Measurements from ENCODE around the gene ERC2. TPM values are rescaled to one million over a fixed set of nuclear protein-coding genes. Genes with fewer than 3 reads are reported as not detected.

ERC2 gene
- total RNA-seq, 1 donor from 2014 or later = 2.4 TPM

DNA sequence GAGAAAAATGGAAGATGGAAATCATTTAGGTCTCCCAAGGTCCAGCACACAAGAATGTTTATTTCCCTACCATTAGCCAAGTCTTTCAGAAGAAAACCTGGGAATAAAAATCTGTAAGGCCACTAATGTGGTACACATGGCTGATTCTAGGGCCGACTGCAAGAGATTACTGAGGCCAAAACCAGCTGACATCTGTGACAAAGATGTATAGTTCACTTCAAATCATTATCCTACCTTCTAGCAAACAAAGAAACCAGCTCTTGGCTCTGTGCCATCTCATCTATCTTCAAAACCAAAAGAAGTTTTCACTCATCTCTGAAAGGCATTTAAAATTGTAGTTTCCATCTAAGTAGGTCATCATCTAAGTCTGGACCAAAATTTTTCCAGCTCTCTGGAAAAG is 43.9 kb downstream of the ERC2 start:
- no peak for DNase-seq

DNA sequence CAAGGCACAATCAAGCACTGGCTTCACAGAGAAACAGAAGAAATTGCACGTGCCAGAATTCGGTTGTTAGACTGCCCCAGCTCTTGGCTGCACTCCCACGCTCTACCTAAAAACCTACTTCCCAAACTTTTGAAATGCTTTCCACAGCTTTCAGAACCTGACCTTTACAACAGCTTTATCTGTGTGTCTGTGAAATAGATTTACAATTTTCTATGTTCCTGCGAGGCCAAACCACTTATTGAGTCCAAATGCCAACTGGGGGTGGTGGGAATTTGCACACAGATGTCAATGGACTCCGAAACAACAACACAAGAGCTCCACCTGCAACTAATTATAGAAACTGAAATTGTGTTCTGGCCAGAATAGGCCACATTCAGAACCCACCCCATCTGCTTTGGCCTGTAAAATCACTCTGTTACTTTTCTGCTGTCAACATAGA is 44.6 kb downstream of the ERC2 start:
- no peak for DNase-seq

DNA sequence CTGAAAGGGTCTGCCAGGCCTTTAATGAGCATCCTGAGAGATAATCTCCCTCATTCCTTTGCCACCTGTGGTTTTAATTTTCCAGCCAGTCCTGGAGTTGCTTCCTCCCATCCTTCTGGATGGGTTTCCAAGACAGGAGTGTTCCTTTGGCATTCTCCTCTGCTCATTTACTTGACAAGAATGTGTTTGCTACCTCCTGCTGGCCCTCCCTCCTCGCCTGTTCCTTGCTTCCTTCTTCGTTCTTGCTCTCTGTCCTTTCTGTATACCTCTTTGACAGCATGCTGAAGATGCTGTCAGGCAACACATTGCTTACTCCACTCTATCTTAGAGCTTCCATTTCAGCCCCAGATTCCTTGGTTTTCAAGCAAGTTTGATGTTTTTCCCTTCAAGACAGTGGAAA is 46.0 kb downstream of the ERC2 start:
- DNase-seq = no peak

DNA sequence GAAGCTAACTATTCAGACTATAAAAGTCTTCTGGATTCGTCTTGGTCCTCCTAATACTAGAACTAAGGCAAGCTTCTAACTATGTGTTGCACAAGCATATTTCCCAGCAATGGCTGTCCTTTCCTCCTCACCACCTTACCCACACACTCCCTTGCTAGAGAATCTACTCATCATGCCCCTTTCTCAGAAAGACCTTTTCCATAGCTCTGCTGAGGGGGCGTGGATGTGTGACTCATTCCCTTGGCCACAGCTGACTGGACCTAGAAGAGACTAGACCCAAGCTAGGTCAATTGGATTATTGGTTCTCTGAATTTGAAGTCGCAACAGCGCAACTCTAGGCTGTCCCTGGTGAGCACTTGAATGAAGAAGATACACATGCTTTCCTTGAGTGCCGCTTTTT is 47.1 kb downstream of the ERC2 start:
- no peak for DNase-seq

DNA sequence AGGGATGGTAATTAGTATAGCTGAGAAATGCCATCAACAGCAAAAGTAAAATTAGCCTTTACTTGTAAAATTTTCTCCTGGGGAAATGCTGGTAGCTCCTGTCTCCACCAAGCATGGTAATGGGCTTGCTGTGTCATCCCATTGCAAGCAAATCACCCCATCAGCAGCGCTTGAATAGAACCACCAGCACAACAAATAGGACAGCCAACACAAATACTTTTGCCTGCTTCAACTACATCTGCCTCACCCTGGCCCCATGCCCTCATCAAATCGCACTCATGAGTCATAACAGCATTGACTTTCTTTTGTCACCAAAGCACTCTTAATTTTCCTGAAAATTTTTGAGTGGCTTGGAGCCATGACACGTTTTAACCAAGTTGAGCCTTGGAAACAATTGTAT is 52.6 kb downstream of the ERC2 start:
- no peak for DNase-seq

DNA sequence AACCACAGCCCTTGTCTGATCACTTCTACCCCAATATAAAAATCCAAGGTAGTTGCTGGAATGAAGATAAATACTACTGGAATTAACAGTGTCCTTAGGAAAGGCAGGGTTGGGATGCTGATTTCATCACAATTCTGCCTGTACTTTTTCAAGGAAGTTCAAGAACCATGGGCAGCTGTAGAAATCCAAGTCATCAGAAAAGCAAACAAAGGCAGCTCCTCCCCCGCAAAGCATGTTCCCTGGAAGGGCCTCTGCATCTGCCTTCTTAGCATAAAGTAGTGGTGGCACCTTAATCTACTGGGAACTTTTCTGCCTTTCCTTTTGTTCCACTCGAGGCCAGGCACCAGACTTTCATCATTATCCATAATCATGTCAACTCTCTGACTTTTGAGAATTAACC is 54.4 kb downstream of the ERC2 start:
- no peak for DNase-seq

DNA sequence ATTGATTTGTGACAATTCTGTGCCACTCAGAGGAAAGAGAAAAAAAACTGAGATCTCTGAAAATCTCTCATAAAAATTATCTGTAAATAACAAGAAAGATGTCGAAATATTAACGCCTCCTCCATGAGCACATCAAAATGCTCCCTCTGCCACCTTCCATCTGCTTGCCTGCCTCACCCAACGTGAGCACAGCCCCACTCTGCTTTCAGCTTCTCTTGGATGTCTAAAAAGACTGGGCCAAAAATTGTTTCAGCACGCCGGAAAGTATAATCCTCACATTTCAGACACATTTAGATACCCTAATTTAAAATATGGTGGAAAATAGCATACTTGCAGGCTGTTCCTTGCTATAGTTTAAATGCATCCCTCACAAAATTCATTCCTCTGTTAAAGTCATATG is 57.1 kb downstream of the ERC2 start:
- no peak for DNase-seq

DNA sequence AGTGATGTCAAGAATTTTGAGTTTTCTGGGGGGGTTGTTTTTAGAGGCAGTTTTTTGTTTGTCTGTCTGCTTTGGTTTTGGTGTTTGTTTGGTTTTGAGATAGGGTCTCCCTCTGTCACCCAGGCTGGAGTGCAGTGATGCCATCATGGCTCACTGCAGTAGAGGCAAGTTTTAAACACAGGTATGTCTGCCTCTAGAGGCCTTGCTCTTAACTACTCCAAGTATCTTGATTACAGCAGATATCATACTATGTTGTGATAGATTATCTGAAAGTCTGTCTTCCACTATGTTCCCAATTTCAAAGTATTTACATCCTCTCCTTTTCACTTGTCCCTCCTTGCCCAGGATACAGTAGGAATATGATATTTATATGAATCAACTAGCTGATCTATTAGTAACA is 57.7 kb downstream of the ERC2 start:
- DNase-seq = no peak

DNA sequence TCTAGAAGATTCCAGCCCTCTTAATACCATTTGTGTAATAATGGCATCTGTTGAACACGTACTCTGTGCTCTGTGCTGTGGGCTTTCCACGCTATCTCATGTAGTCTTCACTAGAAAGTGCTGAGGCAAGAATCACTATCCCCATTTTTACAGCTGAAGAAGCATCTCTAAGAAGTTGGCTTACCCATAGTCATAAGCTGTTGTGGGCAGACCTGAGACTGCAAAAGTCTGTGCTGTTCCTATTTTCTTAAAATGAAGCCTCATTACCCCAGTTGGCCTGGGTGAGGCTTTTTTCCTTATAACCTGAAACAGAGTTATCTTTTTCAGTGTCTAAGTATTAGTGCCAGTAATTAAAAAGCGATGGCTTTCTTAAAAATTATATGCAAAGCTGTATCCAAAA is 58.5 kb downstream of the ERC2 start:
- DNase-seq = no peak

DNA sequence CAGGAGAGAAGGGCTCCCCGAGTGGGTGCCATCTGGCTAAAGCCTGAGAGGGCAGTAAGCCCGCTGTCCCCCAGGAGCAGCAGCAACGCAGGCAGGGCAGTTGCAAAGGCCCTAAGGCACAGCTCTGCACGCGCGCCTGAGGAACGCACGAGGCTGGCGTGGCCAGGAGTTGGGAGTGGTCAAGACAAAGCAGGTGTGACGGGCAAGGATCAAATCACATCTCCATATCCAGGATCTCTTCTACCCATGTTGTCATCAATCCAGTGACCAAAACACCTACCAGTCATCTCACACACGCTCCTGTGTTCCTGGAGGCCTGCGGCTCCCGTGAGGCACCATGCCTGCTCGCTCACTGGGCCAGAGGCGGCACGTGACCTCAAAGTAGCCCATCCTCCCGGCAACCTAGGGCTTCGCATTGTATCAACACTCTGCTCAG is 59.5 kb downstream of the ERC2 start:
- DNase-seq = no peak

DNA sequence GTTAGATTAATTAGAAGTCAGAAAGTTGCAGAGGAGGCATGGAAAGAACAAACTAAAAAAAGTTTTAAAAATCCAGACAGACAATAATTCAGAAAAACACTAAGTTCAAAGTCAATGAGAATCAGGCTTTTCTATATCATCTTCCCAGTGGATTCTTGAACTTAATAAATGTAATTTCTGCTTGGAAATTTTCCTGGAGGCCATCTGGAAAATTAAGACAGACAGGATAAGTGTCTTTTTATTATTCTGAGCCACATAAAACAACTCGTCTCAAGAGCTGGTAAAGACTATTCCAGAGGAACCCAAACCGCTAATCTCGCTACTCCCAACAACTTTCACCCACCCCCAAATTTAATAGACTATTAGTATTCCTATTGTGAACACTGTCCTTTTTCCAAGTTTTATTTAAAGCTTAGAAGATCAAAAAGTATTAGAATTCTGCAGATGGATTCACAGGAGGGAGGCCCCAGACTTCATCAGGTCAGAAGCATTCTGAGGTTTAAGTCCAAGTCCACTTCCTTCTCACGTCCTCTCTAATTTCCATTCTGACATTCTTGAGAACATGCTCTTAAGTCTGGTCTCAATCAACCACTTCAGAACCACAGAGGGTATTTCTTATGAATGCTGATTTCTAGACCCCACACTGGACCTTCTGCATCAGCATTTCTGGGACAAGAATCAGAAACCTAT is 61.3 kb downstream of the ERC2 start:
- DNase-seq = no peak

DNA sequence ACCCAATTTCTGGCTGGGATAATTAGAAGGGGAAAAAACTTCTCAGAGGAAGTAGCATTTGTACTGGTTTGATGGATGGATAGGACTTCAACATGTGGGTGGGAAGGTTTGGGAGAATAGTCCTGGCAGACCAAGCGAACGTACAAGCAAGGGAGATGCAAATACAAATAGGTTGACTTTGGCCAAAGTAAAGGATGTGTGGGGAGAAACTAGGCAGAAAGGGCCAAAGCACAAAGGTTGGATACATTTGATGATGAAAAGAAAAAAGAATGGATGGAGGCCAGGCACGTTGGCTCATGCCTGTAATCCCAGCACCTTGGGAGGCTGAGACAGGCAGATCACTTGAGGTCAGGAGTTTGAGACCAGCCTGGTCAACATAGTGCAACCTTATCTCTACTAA is 63.4 kb downstream of the ERC2 start:
- no peak for DNase-seq

DNA sequence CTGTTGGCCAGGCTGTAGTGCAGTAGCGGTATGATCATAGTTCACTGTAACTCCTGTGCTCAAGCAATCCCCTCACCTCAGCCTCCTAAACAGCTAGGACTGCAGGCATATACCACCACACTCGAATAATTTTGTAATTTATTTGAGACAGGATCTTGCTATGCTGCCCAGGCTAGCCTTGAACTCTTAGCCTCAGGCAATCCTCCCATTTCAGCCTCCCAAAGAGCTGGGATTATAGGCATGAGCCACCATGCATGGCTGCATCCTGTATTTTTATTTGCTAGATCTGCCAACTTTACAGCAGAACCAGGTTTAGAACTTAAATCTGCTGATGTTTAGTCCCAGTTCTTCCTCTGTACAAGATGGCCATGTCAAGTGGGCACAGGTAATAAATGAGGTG is 69.6 kb downstream of the ERC2 start:
- no peak for DNase-seq

DNA sequence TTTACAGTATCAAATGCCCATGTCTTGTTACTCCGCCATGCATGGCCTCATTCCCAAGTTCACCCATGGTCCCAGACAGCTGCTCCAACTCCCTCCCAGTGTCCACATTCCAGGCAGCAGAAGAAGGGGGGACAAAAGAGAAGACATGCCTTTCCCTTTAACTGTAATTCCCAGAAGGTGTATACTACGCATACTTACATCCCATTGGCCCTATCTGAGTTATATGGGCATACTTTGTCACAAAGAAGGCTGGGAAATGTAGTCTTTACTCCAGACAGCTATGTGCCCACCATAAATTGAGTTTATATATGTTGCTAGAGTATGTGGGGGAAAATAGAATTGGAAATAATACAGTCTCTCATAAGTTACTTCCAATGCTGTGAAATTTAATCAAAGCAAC is 70.5 kb downstream of the ERC2 start:
- no peak for DNase-seq

DNA sequence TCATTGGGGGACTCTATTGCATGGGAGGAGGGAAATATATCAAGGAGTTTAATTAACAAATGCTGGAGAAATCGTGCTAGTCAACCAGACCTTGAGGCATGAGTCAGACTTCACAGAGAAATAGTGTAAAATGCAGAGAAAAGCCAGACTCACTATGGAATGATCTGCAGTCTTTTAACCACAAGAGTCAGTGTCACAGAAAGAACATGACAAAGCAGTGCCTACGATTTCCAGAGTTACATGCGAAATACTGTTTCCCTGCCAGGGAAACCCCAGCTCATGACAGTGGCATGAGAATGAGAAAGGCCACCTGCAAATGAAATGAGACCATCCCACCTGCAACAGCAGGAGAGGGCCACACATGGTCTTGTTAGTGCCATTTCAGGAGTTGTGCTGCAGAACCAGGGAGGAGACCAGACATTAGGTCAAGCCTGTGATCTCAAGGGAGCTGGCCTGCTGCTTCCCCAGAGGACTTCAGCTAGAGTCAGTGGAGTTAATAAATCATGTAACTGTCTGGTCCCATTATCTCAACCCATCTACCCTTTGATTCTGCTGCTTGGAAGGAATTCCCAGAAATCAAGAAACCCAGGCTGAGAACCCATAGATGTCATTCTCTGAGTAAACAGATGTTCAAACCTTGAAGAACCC is 79.0 kb downstream of the ERC2 start:
- DNase-seq = no peak

DNA sequence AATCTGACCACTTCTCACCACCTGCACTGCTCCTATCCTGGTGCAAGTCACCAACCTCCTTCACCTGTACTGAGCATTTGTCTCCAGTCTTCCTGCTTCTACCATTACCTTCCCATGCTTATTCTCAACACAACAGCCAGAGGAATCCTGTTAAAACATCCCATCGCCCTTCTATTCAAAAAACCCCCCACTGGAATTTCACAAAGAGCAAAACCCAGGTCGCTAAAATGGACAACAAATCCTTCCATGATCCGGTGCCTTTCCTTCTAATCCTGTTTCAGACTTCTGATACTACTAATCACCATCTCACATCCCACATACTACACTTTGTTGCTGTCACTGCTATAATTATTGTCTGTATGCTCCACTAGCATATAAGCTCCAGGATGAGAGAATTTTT is 85.2 kb downstream of the ERC2 start:
- DNase-seq = no peak

DNA sequence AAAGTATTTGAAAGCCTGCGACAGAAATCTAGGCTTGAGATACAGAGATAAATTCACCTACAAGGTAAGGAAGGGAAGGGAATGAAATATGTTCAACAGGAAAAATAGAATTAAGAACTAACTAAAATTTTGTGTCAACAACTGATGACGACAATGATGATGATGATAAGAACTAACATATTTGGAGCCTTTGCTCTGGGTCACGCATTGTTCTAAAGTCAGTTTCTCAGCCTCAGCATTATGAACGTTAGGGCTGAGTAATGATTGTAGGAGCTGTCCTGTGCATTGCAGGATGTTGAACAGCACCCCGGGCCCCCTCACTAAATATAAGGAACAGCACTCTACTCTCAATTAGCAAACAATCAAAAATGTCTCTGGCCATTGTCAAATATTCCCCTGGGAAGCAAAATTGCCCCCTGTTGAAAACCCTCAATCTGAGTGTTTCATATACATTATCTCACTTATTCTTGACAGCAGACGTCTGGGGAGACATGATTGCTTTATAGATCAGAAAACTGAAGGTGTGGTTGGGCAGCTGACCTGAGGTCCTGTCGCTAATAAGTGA is 88.5 kb downstream of the ERC2 start:
- DNase-seq = no peak

DNA sequence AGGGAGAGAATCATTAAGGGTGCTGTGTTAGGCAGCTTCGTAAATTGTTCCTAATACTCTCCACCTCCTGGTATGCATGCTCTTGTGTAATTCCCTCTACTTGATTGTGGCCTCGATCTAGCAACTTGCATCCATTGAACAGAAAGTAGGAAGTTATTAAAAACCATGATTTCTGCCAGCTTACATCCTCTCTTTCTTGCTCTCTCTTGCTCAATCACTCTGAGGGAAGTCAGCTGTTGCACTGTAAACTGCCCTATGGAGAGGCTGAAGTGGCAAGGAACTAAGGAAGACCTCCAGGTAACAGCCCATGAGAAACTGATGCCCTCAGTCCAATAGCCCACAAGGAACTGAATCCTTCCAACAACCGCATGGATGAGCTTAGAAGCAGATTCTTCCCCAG is 92.6 kb downstream of the ERC2 start:
- no peak for DNase-seq

DNA sequence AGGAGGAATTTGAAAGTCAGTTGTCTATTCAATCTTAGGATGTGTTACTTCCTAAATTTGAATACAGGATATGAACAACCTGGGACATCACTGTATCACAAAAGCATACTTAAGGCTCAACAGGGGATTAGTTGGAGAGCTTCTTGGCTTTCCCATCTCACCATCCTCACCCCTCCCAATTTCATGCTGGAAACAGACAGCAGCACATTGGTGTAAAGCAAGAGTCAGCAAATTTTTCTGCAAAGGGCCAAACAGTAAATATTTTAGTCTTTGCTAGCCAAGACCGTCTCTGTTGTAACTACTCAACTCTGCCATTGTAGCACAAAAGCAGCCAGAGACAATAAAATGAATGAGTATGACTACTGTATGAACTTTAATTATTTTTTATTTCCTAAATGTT is 94.9 kb downstream of the ERC2 start:
- no peak for DNase-seq

DNA sequence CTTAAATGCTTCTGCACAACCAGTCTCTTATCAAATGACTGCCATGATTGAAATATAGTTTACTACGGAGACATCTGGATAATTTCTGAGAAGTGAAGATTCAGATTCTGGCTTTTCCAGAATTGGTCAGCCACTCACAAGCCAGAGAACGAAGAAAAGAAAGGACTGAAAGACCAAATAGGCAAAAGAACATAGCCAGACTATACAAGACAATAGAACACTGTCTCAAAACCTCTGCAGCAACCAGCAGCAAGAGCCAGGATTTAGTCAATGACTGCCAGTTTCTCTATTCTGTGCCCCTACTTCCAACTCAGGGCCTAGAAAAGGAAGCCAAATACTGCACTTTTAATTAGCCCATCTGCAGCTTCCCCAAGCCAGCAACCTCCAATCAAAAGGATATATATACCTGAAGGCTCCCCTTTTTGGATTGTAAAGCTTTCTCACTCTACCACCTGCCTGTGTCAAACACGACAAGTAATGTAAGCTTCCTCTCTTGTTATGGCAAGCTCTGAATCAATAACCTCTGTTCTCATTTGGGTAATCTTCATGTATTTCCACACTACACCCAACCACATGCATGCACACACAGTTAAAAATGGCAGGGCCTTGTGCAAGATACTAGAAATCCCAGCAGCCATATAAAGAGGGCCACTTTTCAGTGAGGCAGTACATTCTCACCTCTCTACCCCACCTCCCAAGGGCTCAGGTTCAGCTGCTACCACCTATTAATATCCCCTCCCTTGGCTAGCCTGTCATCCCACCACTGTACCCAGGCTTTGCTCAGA is 97.1 kb downstream of the ERC2 start:
- DNase-seq = no peak

DNA sequence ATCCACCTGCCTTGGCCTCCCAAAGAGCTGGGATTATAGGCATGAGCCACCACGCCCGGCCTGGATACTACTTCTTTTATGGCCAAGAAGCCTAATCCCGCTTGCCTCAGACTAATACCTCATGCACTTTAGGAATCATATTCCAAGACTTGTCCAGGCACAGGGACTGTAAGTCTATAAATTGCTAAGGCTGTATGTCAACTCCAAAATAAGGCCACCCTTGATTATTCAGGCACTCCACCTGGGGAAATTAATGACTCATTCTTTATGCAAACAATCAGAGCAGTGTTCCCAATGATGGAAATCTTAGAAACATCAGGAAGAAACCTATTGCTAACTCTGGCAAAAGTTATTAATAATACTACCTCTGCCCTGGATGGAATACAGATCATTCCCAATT is 98.4 kb downstream of the ERC2 start:
- DNase-seq = no peak

DNA sequence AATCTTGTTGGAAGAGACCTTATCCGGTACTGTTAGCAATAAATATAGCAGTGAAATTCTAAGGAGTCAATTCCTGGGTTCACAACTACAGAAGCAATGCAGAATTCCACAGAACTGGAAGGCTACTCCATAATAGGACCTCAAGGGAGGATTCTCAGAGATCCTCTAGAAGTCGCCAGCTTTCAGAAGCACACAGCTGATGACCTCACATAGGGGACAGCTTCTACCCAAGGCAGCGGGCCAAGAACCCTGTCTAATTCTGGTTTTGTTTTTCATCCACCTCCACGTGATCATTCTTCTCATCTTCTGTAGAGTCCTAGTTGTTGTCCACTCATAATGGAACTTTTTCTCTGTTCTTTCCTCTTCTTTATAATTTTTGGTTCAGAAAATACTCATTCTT is 99.4 kb downstream of the ERC2 start:
- DNase-seq = no peak

DNA sequence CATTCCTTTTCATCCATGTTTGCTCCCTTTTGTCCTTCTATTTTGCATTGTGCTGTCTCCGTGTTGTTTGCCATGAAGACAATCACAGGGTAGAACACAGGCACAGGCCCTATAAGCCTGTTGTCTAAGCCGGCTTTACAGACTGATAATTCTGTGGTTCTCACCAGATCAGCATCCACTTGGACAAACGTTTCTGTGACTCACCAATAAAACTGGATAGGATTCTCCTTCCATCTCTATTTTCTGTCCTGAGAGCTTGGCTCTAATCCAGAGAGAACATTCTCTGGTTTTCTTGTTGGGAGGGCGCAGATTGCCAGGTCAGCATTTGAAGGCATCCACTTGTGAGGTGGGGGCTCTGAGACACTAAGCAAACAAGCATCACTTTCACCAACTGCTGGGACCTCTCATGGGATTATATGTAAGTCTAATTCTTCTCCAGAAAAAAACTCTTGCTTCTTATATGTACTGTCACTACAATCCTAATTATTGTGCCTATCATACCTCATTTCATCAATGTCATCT is 101.6 kb downstream of the ERC2 start:
- DNase-seq = no peak

Measured in dermis blood vessel endothelial cell (primary cell).